IMR-90 (cell line): ENCODE measurements around the gene ANO1. TPM values are rescaled to one million over a fixed set of nuclear protein-coding genes. Genes with fewer than 3 reads are reported as not detected.

Source experiments
- ATAC-seq: fragments of 200-7000 bp; cut with Tn5 transposase; 2 replicates; pipeline ENCODE4 v1.9.1; 2020; ENCODE audit warnings: low read depth, mild to moderate bottlenecking, moderate library complexity
- BruUV-seq: library from RNA; stranded (reverse); fragments of 400-500 nt; replicated peaks from 2 replicates; lab custom pipeline; 2021; lab: Mats Ljungman, UMichigan
- CTCF ChIA-PET: fragments of 300-600 bp; formaldehyde crosslinking; extraction: SDS; loops from one replicate; lab custom pipeline; 2021; ENCODE audit warnings: antibody characterized with exemption; lab: Yijun Ruan, JAX
- POLR2A ChIA-PET: fragments of 300-600 bp; sonication (Branson Sonifier 250); formaldehyde crosslinking; loops from one replicate; lab custom pipeline; 2022; ENCODE audit warnings: antibody characterized with exemption; ENCODE audit not compliant: unreplicated experiment; lab: Charles Lee
- DNase-seq: peaks from one replicate; pipeline ENCODE4 v3.0.0; 2013
- H2AFZ ChIP-seq: replicated peaks from 2 replicates; pipeline ENCODE3; 2013; ENCODE audit warnings: low read length, mild to moderate bottlenecking; ENCODE audit not compliant: poor library complexity
- H2AK5ac ChIP-seq: 2 replicates; pipeline ENCODE4 v1.6.1; 2013; ENCODE audit warnings: low read depth, low read length, inconsistent platforms
- H2AK9ac ChIP-seq: replicated peaks from 2 replicates; pipeline ENCODE3; 2013; ENCODE audit warnings: mild to moderate bottlenecking, low read depth, low read length, moderate library complexity; ENCODE audit not compliant: poor library complexity
- H2BK120ac ChIP-seq: 2 replicates; pipeline ENCODE4 v1.6.1; 2013; ENCODE audit warnings: low read depth, low read length, inconsistent platforms
- H2BK15ac ChIP-seq: 3 replicates; pipeline ENCODE4 v1.6.1; 2013; ENCODE audit warnings: low read depth, low read length, inconsistent platforms
- H2BK20ac ChIP-seq: 2 replicates; pipeline ENCODE4 v1.6.1; 2013; ENCODE audit warnings: low read depth, mild to moderate bottlenecking, inconsistent platforms, low read length, moderate library complexity
- H2BK5ac ChIP-seq: 2 replicates; pipeline ENCODE4 v1.6.1; 2013; ENCODE audit warnings: mild to moderate bottlenecking, low read depth, low read length, inconsistent platforms; ENCODE audit not compliant: poor library complexity, severe bottlenecking
- H3K14ac ChIP-seq: replicated peaks from 2 replicates; pipeline ENCODE4 v1.6.1; 2013; ENCODE audit warnings: low read depth, low read length, inconsistent platforms
- H3K18ac ChIP-seq: 2 replicates; pipeline ENCODE4 v1.6.1; 2013; ENCODE audit warnings: low read depth, low read length, control low read depth
- H3K23ac ChIP-seq: 2 replicates; pipeline ENCODE4 v1.6.1; 2013; ENCODE audit warnings: low read depth, low read length, inconsistent platforms
- H3K27ac ChIP-seq: 2 replicates; pipeline ENCODE4 v1.5.1; 2013; ENCODE audit warnings: mild to moderate bottlenecking, control low read depth, low read length; ENCODE audit not compliant: insufficient read depth
- H3K27me3 ChIP-seq: 2 replicates; pipeline ENCODE4 v1.6.1; 2013; ENCODE audit warnings: low read length; ENCODE audit not compliant: control insufficient read depth, insufficient read depth
- H3K36me3 ChIP-seq: 2 replicates; pipeline ENCODE4 v1.6.1; 2013; ENCODE audit warnings: low read length, mixed read lengths; ENCODE audit not compliant: control insufficient read depth, insufficient read depth
- H3K4ac ChIP-seq: 2 replicates; pipeline ENCODE4 v1.6.1; 2013; ENCODE audit warnings: low read depth, low read length, inconsistent platforms
- H3K4me1 ChIP-seq: 2 replicates; pipeline ENCODE4 v1.6.1; 2013; ENCODE audit warnings: low read length, mixed read lengths; ENCODE audit not compliant: control insufficient read depth, insufficient read depth
- H3K4me2 ChIP-seq: 2 replicates; pipeline ENCODE4 v1.6.1; 2013; ENCODE audit warnings: low read depth, mild to moderate bottlenecking, control low read depth, low read length, moderate library complexity
- H3K4me3 ChIP-seq: 2 replicates; pipeline ENCODE4 v1.5.1; 2013; ENCODE audit warnings: low read depth, mild to moderate bottlenecking, control low read depth, low read length, moderate library complexity; ENCODE audit not compliant: insufficient read depth
- H3K56ac ChIP-seq: 2 replicates; pipeline ENCODE4 v1.6.1; 2013; ENCODE audit warnings: low read length, inconsistent platforms; ENCODE audit not compliant: insufficient read depth; ENCODE audit errors: extremely low read depth
- H3K79me1 ChIP-seq, 2 experiments: 2 replicates each; pipeline ENCODE4 v1.6.1; 2013; ENCODE audit warnings: low read length in 2 of 2, inconsistent platforms in 1 of 2, low read depth in 1 of 2
- H3K9ac ChIP-seq: 2 replicates; pipeline ENCODE4 v1.6.1; 2013; ENCODE audit warnings: low read depth, low read length, control low read depth
- H3K9me1 ChIP-seq: 2 replicates; pipeline ENCODE4 v1.6.1; 2013; ENCODE audit warnings: low read length, inconsistent platforms; ENCODE audit not compliant: insufficient read depth
- H3K9me3 ChIP-seq: 2 replicates; pipeline ENCODE4 v1.6.1; 2013; ENCODE audit warnings: low read length; ENCODE audit not compliant: control insufficient read depth, insufficient read depth
- H4K20me1 ChIP-seq: 2 replicates; pipeline ENCODE4 v1.6.1; 2013; ENCODE audit warnings: low read length, inconsistent platforms; ENCODE audit not compliant: insufficient read depth
- H4K5ac ChIP-seq: 2 replicates; pipeline ENCODE4 v1.6.1; 2013; ENCODE audit warnings: mild to moderate bottlenecking, low read depth, low read length, control low read depth
- H4K8ac ChIP-seq, 2 experiments: 2 replicates each; pipeline ENCODE4 v1.6.1; 2013; ENCODE audit warnings: low read depth in 2 of 2, low read length in 2 of 2, control low read depth in 1 of 2, inconsistent platforms in 1 of 2
- H4K91ac ChIP-seq: 2 replicates; pipeline ENCODE4 v1.6.1; 2013; ENCODE audit warnings: low read depth, low read length, inconsistent platforms; ENCODE audit not compliant: insufficient read depth
- CEBPB ChIP-seq: IDR thresholded peaks from 2 replicates; pipeline ENCODE4 v1.6.1; 2012; ENCODE audit warnings: low read depth, low read length, improper control_type of control experiment
- CHD1 ChIP-seq: IDR thresholded peaks from 2 replicates; pipeline ENCODE4 v1.6.1; 2012; ENCODE audit warnings: low read depth, low read length, improper control_type of control experiment
- CTCF ChIP-seq: conservative IDR thresholded peaks from 2 replicates; pipeline ENCODE4 v1.5.1; 2012; ENCODE audit warnings: mild to moderate bottlenecking, low read depth, low read length, improper control_type of control experiment
- FOS ChIP-seq: fragments of 150-350 bp; IDR thresholded peaks from 2 replicates; pipeline ENCODE4 v1.6.1; 2016; ENCODE audit warnings: low read depth, low read length
- MAFK ChIP-seq: IDR thresholded peaks from 2 replicates; pipeline ENCODE4 v1.6.1; 2012; ENCODE audit warnings: low read depth, low read length, improper control_type of control experiment
- MAZ ChIP-seq: IDR thresholded peaks from 2 replicates; pipeline ENCODE4 v1.6.1; 2012; ENCODE audit warnings: low read depth, mild to moderate bottlenecking, low read length, improper control_type of control experiment, moderate library complexity, borderline replicate concordance
- MXI1 ChIP-seq: IDR thresholded peaks from 2 replicates; pipeline ENCODE4 v1.6.1; 2012; ENCODE audit warnings: low read depth, mild to moderate bottlenecking, low read length, moderate library complexity, borderline replicate concordance
- POLR2A ChIP-seq: IDR thresholded peaks from 2 replicates; pipeline ENCODE4 v1.6.1; 2012; ENCODE audit warnings: mild to moderate bottlenecking, low read depth, low read length
- RFX5 ChIP-seq: IDR thresholded peaks from 2 replicates; pipeline ENCODE4 v1.8.0; 2012; ENCODE audit warnings: low read depth, mild to moderate bottlenecking, low read length, moderate library complexity
- SMC3 ChIP-seq: fragments of 150-350 bp; IDR thresholded peaks from 2 replicates; pipeline ENCODE4 v1.6.1; 2016; ENCODE audit warnings: low read depth, mild to moderate bottlenecking, antibody characterized with exemption, low read length, moderate library complexity
- WGBS, 2 experiments: methylation state at CpG; one replicate each; pipeline versions ENCODE4 v1.1.5 to v1.1.7; 2013; ENCODE audit warnings: missing lambda C conversion rate in 2 of 2; ENCODE audit not compliant: insufficient read length in 1 of 2; ENCODE audit errors: extremely low coverage in 2 of 2; 5-methylcytosine and 5-hydroxymethylcytosine counted together
- dilution Hi-C: fragments of 300-500 bp; cut with HindIII; formaldehyde crosslinking; loops from one replicate; pipeline ENCODE4 v1.14.3; 2018; ENCODE audit warnings: low sequenced_read_pairs; ENCODE audit not compliant: unreplicated experiment
- in situ Hi-C: fragments of 300-500 bp; cut with MboI; formaldehyde crosslinking; loops from 3 replicates; pipeline ENCODE4 v1.14.3; 2019; ENCODE audit warnings: low sequenced_read_pairs, inconsistent platforms, mixed read lengths
- intact Hi-C: fragments of 100-400 bp; cut with micrococcal nuclease; formaldehyde crosslinking; loops from 2 replicates; pipeline ENCODE4 v1.10.0; 2022
- polyA plus RNA-seq, 3 experiments: library from polyadenylated mRNA; depleted of rRNA; stranded (reverse); fragments of >200 nt; gene quantifications; 2 replicates each; pipeline ENCODE4 v1.2.3, GENCODE V29; 2012; ENCODE audit warnings: low replicate concordance in 1 of 3
- total RNA-seq: library from RNA; depleted of rRNA; stranded (reverse); fragments of >200 nt; gene quantifications from 2 replicates; pipeline ENCODE4 v1.2.3, GENCODE V29; 2012
- TF ChIP-seq, protein P1 (sequence below): fragments of 150-350 bp; IDR thresholded peaks from 2 replicates; pipeline ENCODE4 v1.6.1; 2017; ENCODE audit warnings: mild to moderate bottlenecking, antibody characterized with exemption, low read length, low read depth
- TF ChIP-seq, protein P2 (sequence below): fragments of 150-350 bp; IDR thresholded peaks from 2 replicates; pipeline ENCODE4 v1.6.1; 2016; ENCODE audit warnings: low read depth, mild to moderate bottlenecking, low read length, moderate library complexity, borderline replicate concordance

The ANO1 gene
- total and polyA plus RNA-seq, 2 of the 4 experiments (the other 2 are of a cell fraction) = 4.1 to 10.7 TPM

DNA sequence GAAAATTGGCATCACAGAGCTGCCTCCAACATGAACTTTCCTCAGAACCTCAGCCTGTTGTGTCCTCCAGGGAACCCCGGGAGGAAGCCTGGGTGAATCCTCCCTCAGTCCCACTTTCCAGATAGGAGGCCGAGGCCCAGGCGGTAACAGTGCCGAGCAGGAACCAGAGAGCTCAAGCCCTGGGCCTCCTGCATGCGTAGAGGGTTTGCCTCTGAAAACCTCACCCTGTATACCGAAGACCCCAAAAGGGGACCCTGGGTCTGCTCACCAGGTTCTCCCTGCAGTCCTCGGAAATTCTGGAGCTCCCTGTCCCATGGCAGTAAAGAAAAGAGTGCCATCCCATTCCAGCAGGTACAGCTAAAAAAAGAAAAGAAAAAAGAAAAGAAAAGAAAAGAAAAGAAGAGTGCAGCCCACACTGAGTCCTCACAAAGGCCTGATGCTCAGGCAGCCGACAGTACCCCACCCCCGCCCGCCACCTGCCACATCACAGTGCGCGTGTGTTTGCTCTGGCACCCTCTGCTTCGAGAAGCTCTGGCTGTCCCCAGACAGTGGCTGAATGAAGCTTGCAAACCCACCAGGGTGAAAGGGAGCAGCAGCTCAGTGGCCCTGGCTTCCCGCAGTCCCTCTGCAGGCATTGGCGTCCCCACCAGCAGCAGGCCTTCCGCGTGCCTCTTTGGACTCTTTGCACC lies 96.6 kb downstream of the ANO1 start:
- no peaks in the 10 kb centered on the region for H3K27me3 ChIP-seq
- no peaks in the 10 kb centered on the region for H3K79me1 ChIP-seq
- no peak overlapping the region for H3K14ac ChIP-seq
- no TSS peak for BruUV-seq
- TF ChIP-seq CHD1 (no peak), FOS (no peak), MAZ (no peak), POLR2A (no peak), SMC3 (no peak), CEBPB (no peak), MXI1 (no peak), MAFK (no peak), RFX5 (no peak), CTCF (no peak)
- TF ChIP-seq, protein P1, sequence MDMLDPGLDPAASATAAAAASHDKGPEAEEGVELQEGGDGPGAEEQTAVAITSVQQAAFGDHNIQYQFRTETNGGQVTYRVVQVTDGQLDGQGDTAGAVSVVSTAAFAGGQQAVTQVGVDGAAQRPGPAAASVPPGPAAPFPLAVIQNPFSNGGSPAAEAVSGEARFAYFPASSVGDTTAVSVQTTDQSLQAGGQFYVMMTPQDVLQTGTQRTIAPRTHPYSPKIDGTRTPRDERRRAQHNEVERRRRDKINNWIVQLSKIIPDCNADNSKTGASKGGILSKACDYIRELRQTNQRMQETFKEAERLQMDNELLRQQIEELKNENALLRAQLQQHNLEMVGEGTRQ = no peak
- TF ChIP-seq, protein P2, sequence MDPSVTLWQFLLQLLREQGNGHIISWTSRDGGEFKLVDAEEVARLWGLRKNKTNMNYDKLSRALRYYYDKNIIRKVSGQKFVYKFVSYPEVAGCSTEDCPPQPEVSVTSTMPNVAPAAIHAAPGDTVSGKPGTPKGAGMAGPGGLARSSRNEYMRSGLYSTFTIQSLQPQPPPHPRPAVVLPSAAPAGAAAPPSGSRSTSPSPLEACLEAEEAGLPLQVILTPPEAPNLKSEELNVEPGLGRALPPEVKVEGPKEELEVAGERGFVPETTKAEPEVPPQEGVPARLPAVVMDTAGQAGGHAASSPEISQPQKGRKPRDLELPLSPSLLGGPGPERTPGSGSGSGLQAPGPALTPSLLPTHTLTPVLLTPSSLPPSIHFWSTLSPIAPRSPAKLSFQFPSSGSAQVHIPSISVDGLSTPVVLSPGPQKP = no peak
- no peaks in the 10 kb centered on the region for H3K4me1 ChIP-seq
- no peak overlapping the region for H4K5ac ChIP-seq
- H3K56ac ChIP-seq = no peak overlapping the region
- H3K4ac ChIP-seq = no peak overlapping the region
- no peak overlapping the region for H3K27ac ChIP-seq
- no peak overlapping the region for H3K9ac ChIP-seq
- DNase-seq (no peak), ATAC-seq (no peak)
- H3K4me2 ChIP-seq = no peak overlapping the region
- POLR2A ChIA-PET = no interaction called here
- H2BK15ac ChIP-seq = no peak overlapping the region
- no peak overlapping the region for H2BK20ac ChIP-seq
- H3K18ac ChIP-seq = no peak overlapping the region
- H2AFZ ChIP-seq = no peak overlapping the region
- H2AK9ac ChIP-seq = no peak overlapping the region
- H3K36me3 ChIP-seq = peaks cover 8% of the 10 kb centered on the region; the same call in 1 of the 2 replicates
- H3K23ac ChIP-seq = no peak overlapping the region
- H4K91ac ChIP-seq = no peak overlapping the region
- no peaks in the 10 kb centered on the region for H4K20me1 ChIP-seq
- CTCF ChIA-PET = no interaction called here
- 97% methylated on average over 4 of the region's 17 CpGs; no CpG with 5 or more reads in 1 of the 2 experiments for WGBS, 2 experiments
- dilution Hi-C loops = loop anchor here (25.0 kb wide), 1 partner anchor 262 kb away; no protein-coding TSS in a partner anchor
- no peaks in the 10 kb centered on the region for H3K9me1 ChIP-seq
- no peak overlapping the region for H2BK5ac ChIP-seq
- in situ Hi-C loops = loop anchor here (25.0 kb wide), 1 partner anchor 1062 kb away; no protein-coding TSS in a partner anchor
- no peak overlapping the region for H2BK120ac ChIP-seq
- H3K4me3 ChIP-seq = no peak overlapping the region
- intact Hi-C loops = no loop called here
- H4K8ac ChIP-seq = no peak overlapping the region
- no peaks in the 10 kb centered on the region for H3K9me3 ChIP-seq
- no peak overlapping the region for H2AK5ac ChIP-seq
